Ovary (tissue), 3 donors: ENCODE data around the gene SIPA1L3.

ENCODE experiments used
- EP300 ChIP-seq: sonication (generic); formaldehyde crosslinking; IDR thresholded peaks from one replicate; pipeline ENCODE4 v1.6.1; 2017; ENCODE audit warnings: antibody characterized with exemption
- POLR2A ChIP-seq: fragments of 450-650 bp; IDR thresholded peaks from one replicate; pipeline ENCODE4 v1.6.1; 2017; ENCODE audit warnings: antibody characterized with exemption, mild to moderate bottlenecking, moderate library complexity
- TF ChIP-seq, protein P1 (sequence below), 3 donors: fragments of 450-650 bp in 2 of 3; fragments of 200-600 bp in 1 of 3; IDR thresholded peaks; one replicate each; pipeline versions ENCODE4 v1.5.1 to v1.8.0; 2016 to 2022; ENCODE audit warnings: antibody characterized with exemption in 3 of 3, mild to moderate bottlenecking in 1 of 3
- donor health status: DM: no; HTN: no; CAD: no.

DNA sequence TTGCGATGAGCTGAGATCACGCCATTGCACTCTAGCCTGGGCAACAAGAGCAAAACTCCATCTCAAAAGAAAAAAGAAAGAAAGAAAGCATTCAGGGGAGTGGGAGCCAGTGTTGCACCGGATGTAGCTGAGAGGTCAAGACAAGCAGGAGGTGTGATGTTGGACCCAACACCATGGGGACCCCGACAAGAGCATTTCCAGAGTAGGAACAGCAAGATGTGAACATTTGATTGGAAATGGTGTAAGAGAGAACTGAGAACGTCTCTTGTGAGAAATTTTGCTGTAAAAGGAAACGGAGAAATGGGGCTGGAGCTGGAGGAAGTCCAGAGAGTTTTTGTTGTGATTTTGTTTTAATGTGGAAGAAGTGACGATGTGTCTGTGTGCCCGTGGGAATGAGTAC lies 332.8 kb downstream of the SIPA1L3 start:
- TF ChIP-seq, protein P1, sequence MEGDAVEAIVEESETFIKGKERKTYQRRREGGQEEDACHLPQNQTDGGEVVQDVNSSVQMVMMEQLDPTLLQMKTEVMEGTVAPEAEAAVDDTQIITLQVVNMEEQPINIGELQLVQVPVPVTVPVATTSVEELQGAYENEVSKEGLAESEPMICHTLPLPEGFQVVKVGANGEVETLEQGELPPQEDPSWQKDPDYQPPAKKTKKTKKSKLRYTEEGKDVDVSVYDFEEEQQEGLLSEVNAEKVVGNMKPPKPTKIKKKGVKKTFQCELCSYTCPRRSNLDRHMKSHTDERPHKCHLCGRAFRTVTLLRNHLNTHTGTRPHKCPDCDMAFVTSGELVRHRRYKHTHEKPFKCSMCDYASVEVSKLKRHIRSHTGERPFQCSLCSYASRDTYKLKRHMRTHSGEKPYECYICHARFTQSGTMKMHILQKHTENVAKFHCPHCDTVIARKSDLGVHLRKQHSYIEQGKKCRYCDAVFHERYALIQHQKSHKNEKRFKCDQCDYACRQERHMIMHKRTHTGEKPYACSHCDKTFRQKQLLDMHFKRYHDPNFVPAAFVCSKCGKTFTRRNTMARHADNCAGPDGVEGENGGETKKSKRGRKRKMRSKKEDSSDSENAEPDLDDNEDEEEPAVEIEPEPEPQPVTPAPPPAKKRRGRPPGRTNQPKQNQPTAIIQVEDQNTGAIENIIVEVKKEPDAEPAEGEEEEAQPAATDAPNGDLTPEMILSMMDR (IDR thresholded peaks at IDR 0.05) = no peak
- TF ChIP-seq EP300 = no peak
- TF ChIP-seq POLR2A = no peak
